HG03432 (cell line): ENCODE data around the gene CDK5RAP2.
"Not testable (repeated sequence)": the region's sequence is repeated elsewhere in the genome, so short reads cannot be mapped to it uniquely, and the experiment has no call there.

ENCODE experiments used
- ATAC-seq: cut with Tn5 transposase; IDR thresholded peaks from one replicate; pipeline ENCODE4 v1.9.1; 2021; ENCODE audit warnings: mild to moderate bottlenecking, moderate library complexity; ENCODE audit not compliant: unreplicated experiment

The CDK5RAP2 gene

GRCh38 chr9:120545701-120546550 lies 34.0 kb downstream of the CDK5RAP2 start:
- ATAC-seq, result no peak

GRCh38 chr9:120544441-120544840 lies 35.5 kb downstream of the CDK5RAP2 start:
- ATAC-seq, result no peak

- ATAC-seq, result no peak
Measured at GRCh38 chr9:120542701-120543490, 37.1 kb downstream of the CDK5RAP2 start.

- ATAC-seq, result no peak
Measured at GRCh38 chr9:120541921-120542320, 38.0 kb downstream of the CDK5RAP2 start.

GRCh38 chr9:120539951-120540350 lies 40.0 kb downstream of the CDK5RAP2 start:
- ATAC-seq, result no peak

- ATAC-seq, result no peak
Measured at GRCh38 chr9:120538339-120538738, 41.6 kb downstream of the CDK5RAP2 start.

- ATAC-seq, result no peak
Measured at GRCh38 chr9:120536949-120537640, 42.9 kb downstream of the CDK5RAP2 start.

GRCh38 chr9:120536094-120536493 lies 43.9 kb downstream of the CDK5RAP2 start:
- ATAC-seq, result no peak

- ATAC-seq, result no peak
Measured at GRCh38 chr9:120534266-120534665, 45.7 kb downstream of the CDK5RAP2 start.

GRCh38 chr9:120532891-120533290 lies 47.1 kb downstream of the CDK5RAP2 start:
- no peak for ATAC-seq

GRCh38 chr9:120532475-120532874 lies 47.5 kb downstream of the CDK5RAP2 start:
- no peak for ATAC-seq

GRCh38 chr9:120531683-120532300 lies 48.2 kb downstream of the CDK5RAP2 start:
- ATAC-seq, result no peak

- not testable (repeated sequence) for ATAC-seq
Measured at GRCh38 chr9:120530220-120530832, 49.6 kb downstream of the CDK5RAP2 start.

GRCh38 chr9:120528829-120529228 lies 51.1 kb downstream of the CDK5RAP2 start:
- no peak for ATAC-seq

GRCh38 chr9:120528327-120528726 lies 51.6 kb downstream of the CDK5RAP2 start:
- ATAC-seq, result no peak

- no peak for ATAC-seq
Measured at GRCh38 chr9:120526534-120526933, 53.4 kb downstream of the CDK5RAP2 start.

GRCh38 chr9:120524863-120525262 lies 55.1 kb downstream of the CDK5RAP2 start:
- ATAC-seq, result no peak

GRCh38 chr9:120524038-120524437 lies 55.9 kb downstream of the CDK5RAP2 start:
- no peak for ATAC-seq

- ATAC-seq, result no peak
Measured at GRCh38 chr9:120522558-120522957, 57.4 kb downstream of the CDK5RAP2 start.

GRCh38 chr9:120522032-120522431 lies 57.9 kb downstream of the CDK5RAP2 start:
- no peak for ATAC-seq
